ENCODE data around the gene PCSK2.

The PCSK2 gene

DNA sequence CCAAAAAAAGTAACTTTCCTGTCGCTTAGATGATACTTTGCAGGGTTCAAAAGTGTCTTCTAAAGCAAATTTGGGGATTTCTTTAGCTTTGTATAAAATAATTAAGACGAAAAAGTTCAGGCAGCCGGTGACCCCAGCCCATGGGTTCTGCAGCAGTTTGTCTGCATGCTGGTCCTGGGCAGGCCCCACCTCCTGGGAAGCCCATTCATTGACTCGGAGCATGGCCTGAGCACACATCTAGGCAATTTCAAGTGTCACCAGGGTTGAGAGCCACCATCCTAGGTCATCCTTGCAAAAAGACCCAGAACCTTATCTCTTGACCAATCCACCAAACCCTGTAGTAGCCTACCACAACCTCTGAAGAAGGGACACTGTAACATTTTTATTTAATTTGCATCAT is 283.7 kb downstream of the PCSK2 start:
- no peak for DNase-seq

DNA sequence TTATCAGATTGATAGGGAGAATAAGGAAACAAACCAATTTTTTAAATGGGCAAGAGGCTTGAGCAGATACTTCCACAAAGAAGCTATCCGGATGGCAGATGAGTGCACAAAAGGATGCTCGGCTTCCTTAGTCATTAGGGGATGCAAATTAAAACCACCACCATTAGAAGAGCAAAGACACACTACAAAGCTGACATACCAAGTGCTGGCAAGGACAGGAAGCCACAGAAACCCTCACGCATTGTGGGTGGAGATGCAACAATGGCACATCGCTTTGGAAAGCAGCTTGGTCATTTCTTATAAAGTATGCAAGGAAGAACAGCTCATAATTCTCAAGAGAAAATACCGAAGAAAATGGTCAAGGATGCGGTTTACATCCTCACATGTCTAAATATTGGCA is 284.6 kb downstream of the PCSK2 start:
- no peak for DNase-seq

GRCh38 chr20:17513939-17514338 is 287.1 kb downstream of the PCSK2 start:
- DNase-seq = no peak

DNA sequence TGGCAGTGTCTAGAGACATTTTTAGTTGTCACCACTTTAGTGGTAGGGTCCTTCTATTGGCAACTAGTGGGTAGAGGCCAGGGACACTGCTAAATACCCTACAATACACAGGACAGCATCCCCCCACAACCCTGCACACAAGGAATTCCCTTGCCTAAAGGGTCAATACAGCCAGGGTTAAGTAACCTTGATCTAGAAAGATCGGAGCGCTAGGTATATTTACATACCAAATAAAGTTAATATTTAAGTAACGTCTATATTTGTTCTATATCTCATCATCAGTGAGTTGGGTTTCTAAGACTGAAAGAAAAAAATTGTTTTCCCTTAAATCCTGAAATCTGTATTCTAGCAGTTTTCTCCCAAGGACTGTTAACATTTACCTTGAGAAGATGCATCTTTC is 288.2 kb downstream of the PCSK2 start:
- DNase-seq = no peak

DNA sequence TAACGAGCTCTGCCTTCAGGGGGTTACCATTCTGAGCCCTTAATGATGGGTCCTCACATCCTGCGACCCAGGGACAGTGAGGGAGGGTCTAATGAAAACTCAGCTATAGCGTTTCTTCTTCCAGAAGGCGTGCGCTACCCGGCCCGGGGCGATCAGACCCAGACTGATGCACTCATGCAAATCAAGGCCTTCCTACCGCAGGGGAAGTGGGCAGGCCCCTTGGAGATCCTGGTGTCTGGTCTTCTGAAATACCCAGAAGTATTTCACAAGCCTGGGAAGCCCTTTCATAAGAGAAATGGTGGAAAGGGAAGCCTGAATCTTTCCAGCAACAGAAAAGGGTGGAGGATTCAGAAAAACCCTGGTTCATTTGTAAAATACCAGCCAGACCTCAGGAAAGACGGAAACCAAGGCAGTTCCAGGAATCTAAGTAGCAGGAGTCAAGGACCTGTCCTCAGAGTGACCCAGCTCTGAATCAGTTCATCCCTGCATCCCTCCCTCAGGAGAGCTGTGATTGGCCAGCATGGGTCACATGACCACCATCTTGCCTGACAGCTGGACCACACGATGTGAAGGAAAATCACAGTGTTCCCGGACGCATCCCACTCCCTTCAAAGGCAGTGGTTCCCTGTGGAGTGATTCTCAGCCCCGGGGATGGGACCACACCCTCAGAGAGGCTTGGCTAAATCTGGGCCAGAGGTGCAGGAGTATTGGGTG is 291.7 kb downstream of the PCSK2 start:
- no peak for DNase-seq

- DNase-seq = no peak
Measured at GRCh38 chr20:17519606-17520285, 292.9 kb downstream of the PCSK2 start.

- no peak for DNase-seq
Measured at GRCh38 chr20:17520583-17520982, 293.7 kb downstream of the PCSK2 start.

DNA sequence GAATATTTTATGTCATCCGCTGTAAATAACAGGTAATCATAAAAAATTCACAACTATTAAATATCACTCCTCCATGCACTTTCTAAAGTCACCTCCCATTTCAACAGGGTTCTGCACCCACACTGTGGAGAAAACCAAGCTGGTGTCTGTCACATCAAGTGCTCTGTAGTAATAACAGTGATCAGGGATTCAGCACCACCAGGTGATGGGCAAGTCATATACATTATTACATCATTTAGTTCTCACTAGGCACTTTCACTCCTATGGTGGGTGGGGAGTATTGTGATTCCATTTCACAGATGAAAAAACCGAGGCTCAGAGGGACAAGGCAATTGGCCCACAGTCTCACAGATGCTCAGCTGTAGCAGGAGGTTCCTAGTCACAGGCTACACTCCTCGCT is 295.7 kb downstream of the PCSK2 start:
- no peak for DNase-seq

DNA sequence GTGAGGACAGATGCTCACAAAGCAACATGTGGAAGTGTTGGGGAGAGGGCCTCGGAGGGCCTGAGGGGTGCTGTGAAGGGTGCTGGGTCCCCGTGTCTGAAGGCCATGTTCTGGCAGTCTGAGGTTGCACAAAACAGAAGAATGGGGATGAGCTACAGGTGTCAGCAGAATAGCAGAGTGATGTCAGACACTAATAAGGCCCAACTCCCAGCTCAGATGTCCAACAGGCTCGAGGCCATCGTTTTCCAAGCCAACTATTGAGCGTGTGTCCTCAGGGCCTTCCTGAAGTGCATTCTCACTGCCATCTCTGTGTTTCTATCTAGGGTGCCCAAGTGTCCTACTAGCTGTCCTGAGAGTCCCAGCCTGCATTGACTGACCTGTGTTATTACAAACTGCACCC is 296.5 kb downstream of the PCSK2 start:
- no peak for DNase-seq

GRCh38 chr20:17524560-17524959 is 297.7 kb downstream of the PCSK2 start:
- no peak for DNase-seq

DNA sequence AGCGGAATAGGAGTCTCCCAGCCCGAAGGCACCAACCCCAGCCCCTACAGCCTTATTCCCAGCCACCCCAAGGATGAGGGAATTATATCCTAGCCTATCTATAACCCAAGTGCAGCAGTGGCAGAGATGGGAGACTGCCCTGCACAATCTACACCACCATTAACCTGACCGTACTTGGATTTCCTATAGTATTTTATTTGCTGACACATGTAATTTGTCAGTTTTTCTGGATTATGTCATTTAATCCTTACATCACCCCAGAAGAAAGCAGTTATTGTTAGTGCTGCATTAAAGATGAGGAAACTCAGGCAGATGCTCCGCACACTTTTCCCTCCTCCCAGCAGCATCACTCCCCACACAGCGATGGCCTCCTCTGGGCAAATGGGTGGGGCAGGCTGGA is 298.3 kb downstream of the PCSK2 start:
- no peak for DNase-seq

- peak; percentile 39 for DNase-seq
Measured at GRCh38 chr20:17525650-17526049, 298.8 kb downstream of the PCSK2 start.

- DNase-seq = no peak
Measured at GRCh38 chr20:17529586-17529985, 302.7 kb downstream of the PCSK2 start.

DNA sequence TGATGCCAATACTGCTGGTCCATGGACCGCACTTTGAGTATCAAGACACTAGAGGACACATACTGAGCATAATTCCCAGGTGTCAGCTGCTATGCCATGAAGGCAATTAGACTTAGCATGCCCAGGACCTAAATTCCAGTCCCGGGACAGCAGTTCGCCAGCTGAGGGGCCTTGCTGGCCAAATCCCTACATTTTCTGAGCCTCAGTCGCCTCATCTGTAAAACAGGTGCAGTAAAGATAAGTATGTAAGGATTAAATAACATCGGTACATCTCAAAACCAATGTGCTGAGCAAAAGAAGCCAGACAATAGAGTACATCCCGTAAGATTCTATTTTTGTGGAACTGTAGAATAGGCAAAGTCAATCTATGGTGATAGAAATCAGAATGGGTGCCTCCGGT is 303.3 kb downstream of the PCSK2 start:
- DNase-seq = no peak

DNA sequence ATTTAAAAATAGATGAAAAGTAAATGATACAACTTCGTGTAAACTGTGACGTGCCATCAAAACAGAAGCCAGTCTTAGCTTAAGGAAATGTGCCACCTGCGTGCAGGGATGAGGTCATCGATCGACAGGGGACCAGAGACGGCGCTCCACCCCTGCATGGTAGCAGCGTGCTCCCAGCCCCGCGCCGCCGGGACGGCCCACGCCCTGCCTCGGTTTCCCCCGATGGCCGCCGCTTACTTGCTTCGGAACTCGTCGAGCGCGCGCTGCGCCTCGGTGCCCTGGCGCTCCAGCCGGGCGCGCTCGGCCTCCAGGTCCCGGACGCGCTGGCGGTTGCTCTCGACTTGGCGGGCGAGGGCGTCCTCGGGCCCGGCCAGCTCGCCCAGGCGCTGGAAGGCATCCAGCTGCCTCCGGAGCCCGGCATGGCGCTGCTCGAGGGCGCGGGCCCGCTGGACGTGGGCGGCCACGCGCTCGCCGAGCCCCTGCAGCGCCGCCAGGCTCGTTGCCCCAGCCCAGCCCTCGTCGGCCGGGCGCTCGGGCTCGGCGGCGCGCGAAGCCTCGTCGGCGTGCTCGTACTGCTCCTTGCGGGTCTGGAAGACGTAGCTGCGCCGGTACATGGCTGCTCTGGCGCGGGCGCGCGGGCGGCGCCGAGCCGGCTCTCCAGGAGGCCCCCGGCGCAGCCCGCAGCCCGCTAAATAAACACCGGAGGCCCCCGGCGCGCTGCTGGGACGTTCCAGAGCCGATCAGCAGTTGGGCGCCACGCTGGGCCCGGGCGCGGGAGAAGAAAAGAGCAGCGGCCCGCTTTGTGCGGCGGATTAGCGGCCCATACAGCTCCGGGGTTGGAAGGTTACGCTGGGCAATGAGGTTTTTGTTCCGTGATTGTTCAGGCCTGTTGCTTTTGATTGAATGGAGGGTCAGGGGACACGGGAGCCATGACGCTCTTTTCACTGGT is 304.1 kb downstream of the PCSK2 start, which contains the start of gene BFSP1:
TSS of gene BFSP1 (minus strand) at position 664 of the 949 bp plus-strand sequence. CDS start at position 614, 50 bp downstream.
- DNase-seq = peak; percentile 85

GRCh38 chr20:17531665-17532025 is 304.8 kb downstream of the PCSK2 start:
- DNase-seq = no peak

- peak; percentile 87 for DNase-seq
Measured at GRCh38 chr20:17533396-17533795, 306.6 kb downstream of the PCSK2 start.

DNA sequence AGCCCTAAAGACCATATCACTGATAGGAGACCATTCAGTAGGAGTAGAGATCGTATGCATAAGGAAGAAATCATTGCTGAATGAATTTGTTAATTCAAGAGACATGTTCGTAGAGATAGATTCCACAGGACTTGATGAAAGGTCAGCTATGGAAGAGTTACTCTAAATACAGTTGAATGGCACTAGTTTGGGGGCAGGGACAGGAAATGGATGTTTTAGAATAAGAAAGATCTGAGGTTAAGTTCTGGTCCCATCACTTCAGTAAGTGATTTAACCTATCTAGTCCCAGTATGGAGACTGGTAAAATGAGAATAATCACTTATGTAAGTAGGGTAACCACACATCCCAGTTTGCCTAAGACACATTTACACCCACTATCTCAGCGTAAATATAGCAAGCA is 307.2 kb downstream of the PCSK2 start:
- no peak for DNase-seq
